Limb (tissue), 2 donors: Measurements from ENCODE around the gene MEGF11.

Source experiments
- DNase-seq, 2 donors: peaks; one replicate each; pipeline ENCODE4 v3.0.0-alpha.2; 2016; ENCODE audit errors: extremely low spot score in 2 of 2

The MEGF11 gene

DNA sequence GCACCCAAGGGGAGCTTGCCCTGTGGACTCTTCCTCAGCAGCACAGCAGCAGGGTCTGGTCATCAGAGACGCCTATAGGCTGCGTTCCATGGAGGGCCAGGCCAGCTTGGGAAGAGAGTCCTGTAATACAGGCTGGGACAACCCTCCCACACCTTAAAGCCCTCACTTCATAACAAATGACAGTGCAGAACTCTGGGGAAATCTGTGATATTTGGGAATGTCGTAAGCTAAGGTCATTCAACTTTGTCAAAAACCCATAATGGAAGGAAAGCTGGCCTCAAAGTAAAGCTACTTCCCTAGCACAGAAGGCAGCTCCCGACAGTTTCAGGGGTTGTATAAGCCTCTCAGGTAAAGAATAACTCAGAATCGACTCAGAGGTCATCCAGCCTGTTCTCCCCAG, 133.1 kb downstream of the MEGF11 start:
- no peak for DNase-seq

DNA sequence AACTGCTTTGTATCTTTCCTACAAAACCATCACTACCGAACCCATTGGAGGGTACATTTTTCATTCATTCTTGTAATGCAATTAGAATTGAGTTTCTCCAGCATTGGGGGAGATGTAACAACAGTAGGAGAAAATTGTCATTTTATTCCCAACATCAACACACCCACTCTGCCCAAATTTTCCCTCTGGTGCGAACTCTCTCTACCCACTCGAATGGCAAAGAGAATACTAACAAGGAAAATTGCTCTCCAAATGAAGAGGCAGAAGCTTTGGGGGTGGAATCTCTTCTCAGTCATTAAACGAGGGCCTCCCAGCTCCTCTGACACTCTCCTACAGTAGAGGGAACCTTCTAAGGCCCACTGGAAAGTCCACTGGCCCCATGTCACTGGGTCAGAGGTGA, 135.7 kb downstream of the MEGF11 start:
- DNase-seq: no peak

DNA sequence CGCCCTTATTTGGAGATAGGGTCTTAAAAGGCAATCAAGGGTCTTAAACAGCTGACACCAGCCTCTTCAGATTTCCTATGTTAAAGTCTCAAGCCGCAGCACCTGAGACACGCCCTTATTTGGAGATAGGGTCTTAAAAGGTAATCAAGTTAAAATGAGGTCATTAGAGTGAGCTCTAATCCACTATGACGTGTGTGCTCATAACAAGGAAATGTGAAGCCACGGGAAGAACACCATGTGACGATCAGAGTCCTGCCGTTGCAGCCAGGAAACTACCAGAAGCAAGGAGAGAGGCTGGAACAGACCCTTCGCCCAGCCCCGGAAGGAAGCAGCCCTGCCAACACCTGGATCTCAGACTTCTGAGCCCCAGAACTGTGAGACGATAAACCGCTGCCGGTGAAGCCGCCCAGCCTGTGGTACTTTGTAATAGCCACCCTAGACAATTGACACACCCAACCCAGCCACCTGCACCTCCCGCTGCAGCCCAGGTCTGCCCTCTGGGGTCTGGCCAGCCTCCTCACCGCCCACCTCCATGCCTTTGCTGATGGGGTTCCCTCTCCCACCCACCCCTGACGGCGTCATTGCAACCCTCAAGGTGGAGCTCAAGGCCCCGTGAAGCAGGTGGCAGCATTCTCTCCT, 137.9 kb downstream of the MEGF11 start:
- no peak for DNase-seq

DNA sequence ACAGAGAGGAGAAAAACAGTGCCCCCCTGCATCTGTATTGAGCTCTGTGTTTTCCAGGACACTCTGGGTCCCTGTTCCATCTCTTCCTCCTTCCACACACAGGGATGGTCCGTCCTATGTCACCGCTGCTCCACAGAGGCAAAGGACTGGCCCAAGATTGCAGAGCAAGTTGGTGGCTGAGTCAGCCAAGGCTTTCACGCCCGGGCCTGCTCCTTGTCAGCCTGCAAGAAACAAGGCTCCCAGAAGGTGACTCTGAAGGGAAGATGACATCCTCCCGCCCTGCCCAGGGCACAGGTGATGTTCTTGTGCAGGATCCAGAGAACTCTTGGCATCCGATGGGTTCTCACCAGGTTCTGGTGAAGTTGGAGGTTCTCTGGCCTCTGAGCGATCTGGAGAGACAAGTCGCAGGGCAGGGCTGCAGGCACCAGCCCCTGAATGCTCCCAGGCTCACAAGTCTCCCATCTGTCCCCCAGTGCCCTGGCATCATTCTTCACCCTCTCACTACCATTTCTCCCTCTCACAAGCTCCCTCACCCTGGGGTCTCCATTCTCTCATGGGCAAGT, 138.6 kb downstream of the MEGF11 start:
- no peak for DNase-seq

DNA sequence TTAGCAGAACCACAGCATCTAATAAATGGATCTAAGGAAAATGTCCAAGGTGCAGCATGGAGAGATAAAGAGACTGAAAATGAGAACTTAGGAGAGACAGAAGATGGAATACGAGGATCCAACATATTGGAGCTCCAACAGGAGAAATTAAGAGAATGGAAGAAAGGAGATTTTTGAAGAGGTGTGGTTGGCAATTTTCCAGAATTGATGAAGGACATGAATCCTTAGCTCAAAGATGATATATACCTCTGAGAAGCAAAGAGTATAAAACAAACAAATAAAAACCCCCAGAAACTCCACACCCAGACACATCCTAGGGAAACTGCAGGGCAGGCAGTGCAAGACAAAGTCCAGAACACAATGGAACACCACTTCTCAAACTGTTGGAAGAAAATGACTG, 141.2 kb downstream of the MEGF11 start:
- DNase-seq: no peak

DNA sequence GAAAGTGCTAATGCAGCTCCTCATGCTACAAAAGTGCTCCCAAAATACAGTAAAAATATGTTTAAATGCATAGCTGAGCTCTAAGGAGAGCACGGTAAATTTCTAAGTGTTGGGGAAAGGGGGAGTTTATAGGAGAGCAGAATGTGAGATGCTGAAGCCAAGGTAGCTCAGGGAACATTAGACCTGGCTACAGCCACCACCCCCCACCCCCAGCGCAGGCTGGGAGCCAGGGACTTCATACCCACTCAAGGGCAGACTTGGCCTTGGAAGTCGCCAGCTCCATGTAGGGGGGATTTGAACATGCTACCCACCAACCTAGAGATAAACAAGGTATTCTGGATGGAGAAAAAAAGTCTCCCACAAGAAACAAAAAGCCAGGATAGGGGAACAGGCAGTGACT, 142.2 kb downstream of the MEGF11 start:
- no peak for DNase-seq

DNA sequence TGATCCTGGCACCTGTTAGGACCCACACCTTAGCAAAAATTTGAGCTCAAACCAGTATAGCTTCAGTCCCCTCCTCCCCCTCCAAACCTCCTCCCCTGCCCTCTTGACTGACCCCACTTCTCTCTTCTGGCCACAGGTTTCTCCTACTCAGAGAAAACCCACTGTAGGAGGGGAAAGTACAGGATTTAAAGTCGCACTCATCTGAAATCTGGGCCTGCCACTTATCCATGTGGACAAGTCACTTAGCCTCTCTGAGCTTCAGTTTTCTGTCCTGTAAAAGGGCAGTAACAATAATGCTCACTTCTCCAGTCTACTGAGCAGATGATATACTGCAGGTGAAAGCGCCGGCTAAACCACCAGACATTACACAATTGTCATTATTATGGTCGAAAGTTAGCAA, 142.7 kb downstream of the MEGF11 start:
- DNase-seq: no peak

DNA sequence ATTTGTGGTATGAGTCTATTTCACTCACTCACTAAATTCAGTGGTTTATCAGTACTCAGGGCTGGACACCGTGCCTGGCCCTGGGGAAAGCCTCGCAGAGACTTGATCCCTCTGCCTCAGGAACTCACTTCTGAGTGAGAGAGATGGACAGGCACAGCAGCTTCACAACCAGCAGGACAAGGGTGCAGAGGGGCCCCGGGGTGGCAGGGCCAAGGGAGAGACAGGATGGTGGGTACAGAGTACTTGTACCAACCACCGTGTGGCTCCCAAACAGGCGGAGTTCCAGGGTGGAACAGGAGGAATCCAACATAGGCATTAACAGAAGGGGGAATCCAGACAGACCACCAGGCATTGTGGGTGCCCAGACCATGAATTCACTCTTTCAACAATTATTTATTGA, 143.7 kb downstream of the MEGF11 start:
- DNase-seq: no peak

DNA sequence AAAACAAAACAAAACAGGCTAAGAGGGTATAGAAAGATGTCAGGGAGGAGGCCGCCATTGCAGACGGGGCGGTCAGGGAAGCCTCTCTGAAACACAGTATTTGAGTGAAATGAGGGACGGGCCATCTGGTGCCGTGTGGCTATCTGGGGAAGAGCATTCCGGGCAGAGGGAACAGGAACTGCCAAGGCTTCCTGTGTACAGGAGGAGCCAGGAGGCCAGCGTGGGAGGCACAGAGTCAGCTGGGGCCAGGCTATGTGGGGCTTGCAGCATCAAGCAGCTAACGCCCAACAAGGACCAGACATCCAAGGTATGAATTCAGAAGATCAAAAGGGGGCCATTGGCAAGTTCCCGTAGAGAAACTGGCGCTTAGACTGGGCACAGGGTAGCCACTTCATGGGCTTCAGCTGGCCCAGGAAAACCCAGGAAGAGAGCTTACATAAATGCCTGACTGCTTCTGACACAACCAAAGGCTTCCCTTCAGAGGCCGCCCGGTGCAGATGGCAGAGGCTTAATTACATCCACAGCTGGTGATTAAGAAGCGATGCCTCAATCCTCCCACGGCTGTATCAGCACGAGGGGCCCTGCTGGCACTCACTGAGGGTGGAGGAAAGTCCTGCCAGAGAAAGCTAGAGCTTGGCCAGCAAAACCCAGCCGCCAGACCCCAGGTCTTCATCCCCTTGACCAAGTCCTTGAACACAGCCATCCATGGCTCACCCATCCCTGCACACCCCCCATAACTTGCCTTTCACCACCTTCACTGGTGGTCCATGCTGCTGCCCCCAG, 144.9 kb downstream of the MEGF11 start:
- DNase-seq: no peak

DNA sequence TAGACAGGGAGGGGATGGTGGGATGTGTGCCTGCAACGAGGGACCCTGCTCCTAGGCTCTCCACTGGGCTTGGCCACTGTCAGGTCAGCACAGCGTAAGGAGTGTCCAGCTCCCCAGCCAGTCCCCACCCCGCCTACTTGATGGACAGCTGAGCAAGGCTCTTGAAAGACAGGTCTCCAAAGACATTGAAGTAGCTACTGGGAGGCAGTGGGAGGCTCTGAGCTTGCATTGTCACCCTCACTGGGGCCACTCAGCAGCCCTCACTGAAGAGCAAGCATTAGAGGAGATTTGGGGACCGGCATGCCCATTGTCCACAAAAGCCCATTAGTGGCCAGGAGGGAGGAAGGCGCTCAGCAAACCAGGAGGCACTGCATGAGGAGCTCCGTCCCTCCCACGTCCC, 146.5 kb downstream of the MEGF11 start:
- DNase-seq: no peak

DNA sequence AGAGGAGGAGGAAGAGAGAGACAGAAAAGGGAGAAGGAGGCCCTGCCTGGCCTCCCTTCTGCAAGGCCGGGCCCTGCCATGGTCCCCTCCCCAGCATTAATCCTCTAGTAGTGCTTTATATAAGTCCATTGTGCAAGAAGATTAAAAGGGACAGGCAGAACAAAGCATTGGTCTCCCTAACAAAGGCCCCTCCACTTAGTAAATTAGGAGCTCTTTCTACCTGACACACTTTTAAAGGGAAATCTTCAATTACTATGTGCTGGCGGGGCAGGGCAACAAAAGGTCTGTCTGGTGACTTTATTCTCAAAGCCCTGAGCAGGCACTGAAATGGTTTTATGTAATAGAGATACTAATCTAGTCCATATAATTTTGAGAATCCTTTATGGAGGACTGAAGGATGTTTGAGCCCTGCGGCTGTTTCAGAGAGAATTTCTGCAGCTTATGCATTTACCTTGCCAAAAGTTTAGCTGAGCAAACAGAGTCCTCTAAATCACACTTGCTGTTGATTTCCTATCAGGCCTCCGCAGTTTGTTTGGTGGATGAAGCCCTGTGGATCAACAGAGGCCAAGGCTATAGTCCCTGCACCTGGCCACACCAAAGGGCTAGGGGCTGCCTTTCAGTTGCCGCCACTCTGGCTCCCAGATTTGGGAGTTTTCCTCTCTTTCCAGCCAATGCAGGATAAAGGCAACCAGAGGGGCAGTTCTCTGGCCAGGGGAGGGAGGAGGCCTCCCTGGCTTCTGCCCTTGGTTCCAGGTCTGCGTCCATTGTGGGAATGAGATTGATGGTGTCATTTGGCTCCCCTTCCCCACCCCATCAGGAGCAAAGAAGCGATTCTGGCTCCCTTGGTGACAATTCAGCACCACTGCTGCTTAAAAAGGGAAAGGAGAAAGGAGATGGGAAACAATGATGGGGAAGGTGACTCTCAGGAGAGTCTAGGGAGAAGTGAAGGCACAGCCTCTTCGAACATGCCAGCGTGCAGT, 148.0 kb downstream of the MEGF11 start:
- DNase-seq: no peak

DNA sequence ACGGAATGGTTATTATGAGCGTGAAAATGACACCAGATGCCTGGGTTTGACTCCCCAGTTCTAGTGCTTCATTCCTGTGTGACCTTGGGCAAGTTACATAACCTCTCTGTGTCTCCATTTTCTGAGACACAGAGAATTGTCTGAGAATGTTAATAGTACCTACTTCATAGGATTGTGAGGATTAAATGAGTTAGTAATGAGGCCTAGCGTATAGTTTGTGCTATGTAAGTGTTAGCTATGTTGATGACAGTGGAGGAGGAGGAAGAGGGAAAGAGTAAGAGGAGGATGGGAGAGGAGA, 150.3 kb downstream of the MEGF11 start:
- no peak for DNase-seq

DNA sequence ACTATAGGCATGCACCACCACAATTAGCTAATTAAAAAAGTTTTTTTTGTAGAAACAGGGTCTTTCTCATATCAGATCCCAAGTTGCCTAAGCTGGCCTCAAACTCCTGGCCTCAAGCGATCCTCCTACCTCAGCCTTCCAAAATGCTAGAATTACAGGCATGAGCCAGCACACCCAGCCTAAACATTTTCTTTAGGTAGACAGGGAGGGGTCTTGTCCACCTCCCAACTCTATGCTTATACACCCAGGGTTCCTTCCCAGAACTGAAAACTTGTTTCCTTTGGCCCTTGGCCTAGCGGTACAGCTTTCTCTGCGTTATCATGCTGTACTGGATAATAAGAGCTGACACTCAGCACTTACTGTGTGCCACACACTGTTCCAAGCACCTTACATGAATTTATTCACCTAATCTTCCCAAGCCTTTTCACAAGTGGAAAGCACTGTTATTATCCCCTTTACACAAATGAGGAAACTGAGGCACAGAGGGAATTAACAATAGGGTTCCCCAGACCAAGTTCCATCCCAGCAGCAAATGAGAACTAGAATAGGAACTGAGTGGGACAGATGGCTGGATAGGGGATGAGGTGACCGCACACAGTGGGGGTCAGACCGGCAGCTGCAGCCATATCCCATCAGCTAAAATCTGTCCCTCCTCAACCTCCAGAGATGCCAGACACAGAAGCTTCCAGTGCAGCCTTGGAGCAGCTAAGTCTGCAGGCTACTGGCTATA, 150.8 kb downstream of the MEGF11 start:
- no peak for DNase-seq

DNA sequence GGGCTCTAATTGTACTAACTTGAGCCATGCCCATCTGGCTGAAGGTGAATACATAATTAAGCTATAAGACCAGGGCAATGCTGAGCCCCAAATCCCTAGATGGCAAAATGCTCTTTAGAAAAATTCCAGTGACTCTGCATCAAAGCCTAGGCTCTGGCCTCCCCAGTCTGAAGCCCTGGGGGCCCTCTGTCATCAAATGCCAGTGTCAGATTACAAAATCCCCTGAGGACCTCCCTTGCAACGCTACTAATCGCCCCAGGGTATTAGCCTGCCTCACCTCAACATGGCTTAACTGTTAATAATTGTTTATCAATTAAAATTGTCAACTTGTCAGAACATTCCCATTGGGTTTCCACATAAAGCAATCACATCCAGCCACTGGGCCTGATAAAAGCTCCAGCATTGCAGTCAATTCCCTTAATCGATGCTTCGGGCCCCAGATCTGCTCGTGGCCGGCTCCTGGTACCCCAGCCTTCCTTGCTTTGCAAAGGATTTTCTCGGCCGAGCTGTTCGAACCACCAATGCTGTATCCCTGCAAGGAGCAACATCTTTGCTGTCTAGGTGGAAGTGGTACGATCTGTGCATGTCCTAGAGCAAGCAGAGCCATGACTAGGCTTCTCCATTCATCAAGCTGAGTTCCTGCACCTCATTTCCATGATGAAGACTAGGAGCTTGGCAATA, 151.7 kb downstream of the MEGF11 start:
- no peak for DNase-seq

DNA sequence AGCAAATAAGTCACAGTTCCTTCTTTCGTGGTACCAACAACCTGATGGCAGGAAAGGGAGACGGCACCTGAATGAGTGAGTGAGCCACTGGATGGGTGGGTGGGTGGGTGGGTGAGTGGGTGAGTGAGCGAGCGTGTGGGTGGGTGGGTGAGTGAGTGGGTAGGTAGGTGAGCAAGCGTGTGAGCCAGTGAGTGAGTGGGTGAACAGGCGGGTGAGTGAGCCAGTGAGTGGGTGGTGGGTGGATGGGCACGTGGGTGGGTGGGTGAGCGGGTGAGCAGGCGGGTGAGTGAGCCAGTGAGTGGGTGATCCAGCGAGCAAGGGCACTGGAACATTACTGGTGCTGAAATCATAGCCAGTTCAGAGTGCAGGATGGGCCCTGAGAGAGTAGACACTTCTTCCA, 152.8 kb downstream of the MEGF11 start:
- DNase-seq: no peak

DNA sequence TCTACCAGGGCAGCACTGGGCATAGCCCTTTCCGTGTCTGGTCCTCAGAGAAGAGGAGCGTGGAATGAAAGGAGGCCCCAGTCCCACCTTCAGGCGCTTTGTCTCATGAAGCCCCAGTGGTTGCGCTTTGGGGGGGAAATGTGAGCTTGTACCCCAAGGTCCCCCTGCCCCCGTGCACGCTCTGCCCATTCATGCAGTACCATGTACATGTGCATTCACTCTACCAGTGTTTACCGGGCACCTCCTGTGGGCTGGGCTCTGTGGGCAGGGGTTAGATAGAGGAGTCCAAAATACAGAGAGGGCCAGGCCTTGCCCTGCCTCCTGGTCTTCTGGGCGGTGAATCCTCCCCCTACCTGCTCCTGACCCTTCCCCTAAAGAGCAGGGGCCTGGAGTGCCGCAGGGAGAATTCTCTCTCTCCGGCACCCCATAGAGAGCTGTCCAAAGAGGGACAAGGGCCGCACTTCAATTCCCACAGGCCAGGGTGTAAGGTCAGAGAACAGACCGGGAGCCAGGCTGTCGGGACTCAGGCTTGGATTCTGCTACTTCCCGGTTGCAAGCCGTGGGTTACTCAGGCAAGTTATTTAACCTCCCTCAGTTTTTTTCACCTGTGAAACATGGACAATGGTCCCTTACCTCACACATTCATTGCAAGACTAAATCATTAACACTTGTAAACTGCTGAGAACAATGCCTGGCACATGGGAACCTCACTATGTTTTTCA, 153.4 kb downstream of the MEGF11 start:
- no peak for DNase-seq

DNA sequence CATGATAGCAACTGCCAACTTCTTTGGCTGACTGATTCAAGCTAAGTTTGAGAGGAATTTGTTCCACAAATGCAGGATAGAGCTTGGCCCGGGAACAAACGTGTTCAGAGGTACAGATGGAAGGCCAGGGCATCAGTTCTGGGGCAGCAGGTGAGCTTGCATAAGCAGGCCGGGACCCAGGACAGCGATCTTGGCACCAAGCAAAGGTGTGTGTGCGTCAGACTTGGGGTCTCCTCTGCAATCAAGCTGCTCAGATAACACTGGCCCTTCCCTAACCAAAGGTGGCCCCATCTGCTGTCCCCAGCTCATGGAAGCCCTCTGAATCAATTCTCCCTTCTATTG, 155.6 kb downstream of the MEGF11 start:
- DNase-seq: no peak

DNA sequence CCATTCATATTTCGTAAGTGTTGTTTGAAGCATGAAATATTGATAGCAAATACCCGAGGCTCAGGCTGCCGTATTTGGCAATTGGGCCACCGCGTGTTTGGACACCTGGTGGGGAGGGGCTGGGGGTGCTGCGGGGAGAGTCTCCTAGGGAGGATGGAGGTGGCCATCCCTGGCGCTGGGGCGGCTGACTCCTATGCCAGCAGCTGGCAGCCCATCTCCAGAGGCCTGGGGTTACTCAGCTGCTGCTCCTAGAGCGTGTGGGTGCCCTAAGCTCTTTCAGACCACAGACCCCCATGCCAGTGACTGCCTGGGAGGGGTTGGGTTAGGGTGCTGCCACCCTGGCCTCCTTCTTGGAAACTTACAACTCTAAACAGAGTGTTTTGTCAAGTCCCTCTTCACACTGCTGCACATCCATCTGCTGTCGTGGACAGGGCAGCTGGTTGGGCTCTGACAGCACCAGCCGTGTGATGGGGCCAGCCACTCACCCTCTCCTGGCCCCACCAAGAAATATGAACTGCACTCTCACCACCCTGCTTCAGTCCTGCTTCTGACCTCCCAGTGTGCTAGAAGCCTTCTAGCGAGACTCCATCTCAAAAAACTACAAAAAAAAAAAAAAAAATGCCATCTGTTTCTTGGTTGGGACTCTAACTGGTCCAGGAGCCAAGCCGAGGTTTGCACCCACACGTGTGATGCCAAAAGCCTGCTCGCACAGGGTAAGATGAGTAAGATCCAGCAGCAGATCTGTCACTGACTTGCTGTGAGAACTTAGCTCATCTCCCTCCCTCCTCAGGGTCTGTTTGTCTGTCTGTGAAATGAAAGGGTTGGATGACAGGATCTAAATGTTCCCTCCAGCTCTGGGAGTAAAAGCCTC, 156.2 kb downstream of the MEGF11 start:
- no peak for DNase-seq

DNA sequence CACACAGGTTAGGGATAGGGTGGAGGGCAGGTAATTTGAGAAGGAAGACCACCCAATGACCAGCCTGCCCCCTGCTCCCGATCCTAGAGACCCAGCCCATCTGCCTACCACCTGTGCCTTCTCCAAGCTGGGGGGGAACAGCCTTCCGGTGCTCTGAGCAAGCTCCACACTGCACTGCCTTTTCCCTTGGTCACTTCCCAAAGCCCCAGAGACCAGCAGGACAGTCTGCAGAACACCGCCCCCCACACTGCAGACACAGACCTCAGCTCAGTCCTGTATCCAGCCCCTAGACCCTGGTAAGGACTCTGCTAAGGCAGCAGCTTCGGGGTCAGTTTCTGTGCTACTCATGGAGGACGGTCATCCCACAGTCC, 156.9 kb downstream of the MEGF11 start:
- no peak for DNase-seq
